MM.1S (cell line): ENCODE results near the gene TPT1.

Source experiments
- EZH2 ChIP-seq: fragments of 300-600 bp; sonication (generic); optimal IDR thresholded peaks from 2 replicates; pipeline ENCODE3; 2017; ENCODE audit warnings: low read depth, mild to moderate bottlenecking, antibody characterized with exemption, low read length, mixed read lengths
- EZH2phosphoT487 ChIP-seq: fragments of 300-600 bp; sonication (generic); IDR thresholded peaks from 2 replicates; pipeline ENCODE4 v1.6.1; 2018; ENCODE audit warnings: antibody characterized with exemption, low read length
- TF ChIP-seq, protein P1 (sequence below): fragments of 300-600 bp; sonication (generic); IDR thresholded peaks from 2 replicates; pipeline ENCODE4 v1.5.1; 2016; ENCODE audit warnings: antibody characterized with exemption, low read length, mixed read lengths

DNA sequence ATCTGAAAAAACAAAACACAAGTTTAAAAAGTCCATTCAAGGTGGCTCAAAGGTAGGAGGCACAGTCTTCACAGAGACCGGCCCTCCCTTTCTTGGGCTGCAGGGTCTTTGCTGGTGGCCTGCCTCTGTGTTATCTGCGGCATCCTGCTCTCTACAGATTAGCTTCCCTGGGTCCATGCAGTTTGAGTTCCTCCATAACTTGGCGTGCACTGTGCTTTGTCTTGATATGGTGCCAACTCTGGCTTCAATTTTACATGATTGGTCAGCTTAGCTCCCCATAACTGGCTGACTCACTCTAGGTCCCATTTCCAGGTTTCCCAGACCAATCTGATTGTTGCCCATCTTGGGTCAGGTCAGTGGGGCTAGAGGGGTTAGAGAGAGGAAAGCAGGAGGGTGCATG is 41.8 kb downstream of the TPT1 start:
- TF ChIP-seq, protein P1, sequence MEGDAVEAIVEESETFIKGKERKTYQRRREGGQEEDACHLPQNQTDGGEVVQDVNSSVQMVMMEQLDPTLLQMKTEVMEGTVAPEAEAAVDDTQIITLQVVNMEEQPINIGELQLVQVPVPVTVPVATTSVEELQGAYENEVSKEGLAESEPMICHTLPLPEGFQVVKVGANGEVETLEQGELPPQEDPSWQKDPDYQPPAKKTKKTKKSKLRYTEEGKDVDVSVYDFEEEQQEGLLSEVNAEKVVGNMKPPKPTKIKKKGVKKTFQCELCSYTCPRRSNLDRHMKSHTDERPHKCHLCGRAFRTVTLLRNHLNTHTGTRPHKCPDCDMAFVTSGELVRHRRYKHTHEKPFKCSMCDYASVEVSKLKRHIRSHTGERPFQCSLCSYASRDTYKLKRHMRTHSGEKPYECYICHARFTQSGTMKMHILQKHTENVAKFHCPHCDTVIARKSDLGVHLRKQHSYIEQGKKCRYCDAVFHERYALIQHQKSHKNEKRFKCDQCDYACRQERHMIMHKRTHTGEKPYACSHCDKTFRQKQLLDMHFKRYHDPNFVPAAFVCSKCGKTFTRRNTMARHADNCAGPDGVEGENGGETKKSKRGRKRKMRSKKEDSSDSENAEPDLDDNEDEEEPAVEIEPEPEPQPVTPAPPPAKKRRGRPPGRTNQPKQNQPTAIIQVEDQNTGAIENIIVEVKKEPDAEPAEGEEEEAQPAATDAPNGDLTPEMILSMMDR = no peak
- TF ChIP-seq EZH2phosphoT487 (no peak), EZH2 (no peak)
